Colon (tissue), 2 donors: ENCODE results near the gene IFNAR1.

Experiments
- FAIRE-seq: peaks from 2 replicates; lab custom pipeline; 2012; peaks lifted over from hg19 to GRCh38; lab: Jason Lieb, UNC
- donor health status: control.
- donor health status: control.

IFNAR1 gene

GRCh38 chr21:33324291-33325221, at the start of gene IFNAR1:
Gene IFNAR1 (plus strand): TSS chr21:33324970. CDS start chr21:33325056, 86 bp downstream.
- FAIRE-seq, result no peak

GRCh38 chr21:33278721-33279120, 46.0 kb upstream of the IFNAR1 start:
- no peak for FAIRE-seq

GRCh38 chr21:33279330-33279820, 45.4 kb upstream of the IFNAR1 start:
- FAIRE-seq, result no peak

GRCh38 chr21:33281096-33281652, 43.6 kb upstream of the IFNAR1 start:
- FAIRE-seq, result no peak

- FAIRE-seq, result no peak
Measured at GRCh38 chr21:33283203-33283602, 41.6 kb upstream of the IFNAR1 start.

GRCh38 chr21:33286076-33286475, 38.7 kb upstream of the IFNAR1 start:
- no peak for FAIRE-seq

- FAIRE-seq, result no peak
Measured at GRCh38 chr21:33286600-33287456, 37.9 kb upstream of the IFNAR1 start.

- FAIRE-seq, result no peak
Measured at GRCh38 chr21:33289199-33289819, 35.5 kb upstream of the IFNAR1 start.

- FAIRE-seq, result no peak
Measured at GRCh38 chr21:33290441-33290840, 34.3 kb upstream of the IFNAR1 start.

- no peak for FAIRE-seq
Measured at GRCh38 chr21:33291686-33292085, 33.1 kb upstream of the IFNAR1 start.

GRCh38 chr21:33292724-33293123, 32.0 kb upstream of the IFNAR1 start:
- no peak for FAIRE-seq

GRCh38 chr21:33293136-33293535, 31.6 kb upstream of the IFNAR1 start:
- FAIRE-seq, result no peak

- FAIRE-seq, result no peak
Measured at GRCh38 chr21:33293811-33294216, 31.0 kb upstream of the IFNAR1 start.

- no peak for FAIRE-seq
Measured at GRCh38 chr21:33296156-33296555, 28.6 kb upstream of the IFNAR1 start.

- no peak for FAIRE-seq
Measured at GRCh38 chr21:33299181-33299752, 25.5 kb upstream of the IFNAR1 start.

GRCh38 chr21:33300701-33301631, 23.8 kb upstream of the IFNAR1 start:
- no peak for FAIRE-seq

- FAIRE-seq, result no peak
Measured at GRCh38 chr21:33301632-33302002, 23.2 kb upstream of the IFNAR1 start.

GRCh38 chr21:33302055-33302454, 22.7 kb upstream of the IFNAR1 start:
- FAIRE-seq, result no peak

- FAIRE-seq, result no peak
Measured at GRCh38 chr21:33302796-33303195, 22.0 kb upstream of the IFNAR1 start.

- FAIRE-seq, result no peak
Measured at GRCh38 chr21:33305344-33305671, 19.5 kb upstream of the IFNAR1 start.

- FAIRE-seq, result no peak
Measured at GRCh38 chr21:33305938-33306337, 18.8 kb upstream of the IFNAR1 start.
